ENCODE results near the gene BCCIP. TPM values are rescaled to one million over a fixed set of nuclear protein-coding genes. Genes with fewer than 3 reads are reported as not detected.

The BCCIP gene
- total RNA-seq, 2 experiments from 2014 or later, result 59.1 to 96.2 TPM

- no peak overlapping the region for H3K4me2 ChIP-seq (ENCODE audit: low read length)
- H3K4me3 ChIP-seq (ENCODE audit: low read depth, low read length, poor library complexity, severe bottlenecking), result no peak overlapping the region
- H3K27ac ChIP-seq (ENCODE audit: low read depth, low read length, poor library complexity, severe bottlenecking), result no peak overlapping the region
- no peaks in the 10 kb centered on the region for H3K9me3 ChIP-seq (ENCODE audit: low read length)
- TF ChIP-seq CTCF (conservative IDR thresholded peaks at IDR 0.05; ENCODE audit: low read length), result no peak
- TF ChIP-seq EZH2phosphoT487 (IDR thresholded peaks at IDR 0.05; ENCODE audit: borderline replicate concordance, low read depth, low read length), result no peak
- no peak overlapping the region for H2AFZ ChIP-seq (ENCODE audit: low read length)
- intact Hi-C loops (cut with micrococcal nuclease; ENCODE audit: unreplicated experiment), result no loop called here
- no peaks in the 10 kb centered on the region for H3K79me2 ChIP-seq (ENCODE audit: insufficient read depth, low read depth, low read length)
- H3K36me3 ChIP-seq (ENCODE audit: insufficient read depth, low read length), result peaks cover 48% of the 10 kb centered on the region
- no peaks in the 10 kb centered on the region for H3K9me2 ChIP-seq (ENCODE audit: insufficient read depth, low read length)
- no peaks in the 10 kb centered on the region for H4K20me1 ChIP-seq (ENCODE audit: insufficient read depth, low read length)
- no TSS peak for BruUV-seq (replicated peaks)
- peaks cover 17% of the 10 kb centered on the region for H3K4me1 ChIP-seq (ENCODE audit: insufficient read depth, low read length, poor library complexity, severe bottlenecking)
- ChIA-PET POLR2A (interaction anchor here (0.6 to 1.6 kb wide), 2 partner anchors 21 to 1215 kb away, joined by 6 to 10 read pairs; partner anchors contain the start of genes BCCIP and UROS), CTCF (ENCODE audit: unreplicated experiment) (no interaction called here)
- DNase-seq (ENCODE audit: low spot score), result no peak
These were observed 21.2 kb upstream of the BCCIP start for GRCh38 chr10:125802131-125802530.

GRCh38 chr10:125802739-125803138 is 20.6 kb upstream of the BCCIP start:
- Histone ChIP-seq H3K27ac (ENCODE audit: low read depth, low read length, poor library complexity, severe bottlenecking) (no peak overlapping the region), H3K4me2 (ENCODE audit: low read length) (no peak overlapping the region), H3K79me2 (ENCODE audit: insufficient read depth, low read depth, low read length) (no peaks in the 10 kb centered on the region), H3K9me3 (ENCODE audit: low read length) (no peaks in the 10 kb centered on the region), H2AFZ (ENCODE audit: low read length) (no peak overlapping the region), H3K4me1 (ENCODE audit: insufficient read depth, low read length, poor library complexity, severe bottlenecking) (peaks cover 11% of the 10 kb centered on the region), H3K4me3 (ENCODE audit: low read depth, low read length, poor library complexity, severe bottlenecking) (no peak overlapping the region), H3K36me3 (ENCODE audit: insufficient read depth, low read length) (peaks cover 51% of the 10 kb centered on the region), H3K9me2 (ENCODE audit: insufficient read depth, low read length) (no peaks in the 10 kb centered on the region), H4K20me1 (ENCODE audit: insufficient read depth, low read length) (no peaks in the 10 kb centered on the region)
- POLR2A ChIA-PET, result interaction anchor here (0.6 to 2.5 kb wide), 3 partner anchors 14 to 1216 kb away, joined by 6 to 10 read pairs (median 6); partner anchors contain the start of genes BCCIP and UROS
- CTCF ChIA-PET (ENCODE audit: unreplicated experiment), result no interaction called here
- intact Hi-C loops (cut with micrococcal nuclease; ENCODE audit: unreplicated experiment), result no loop called here
- no TSS peak for BruUV-seq (replicated peaks)
- no peak for DNase-seq (ENCODE audit: low spot score)
- no peak for TF ChIP-seq EZH2phosphoT487 (IDR thresholded peaks at IDR 0.05; ENCODE audit: borderline replicate concordance, low read depth, low read length)
- TF ChIP-seq CTCF (conservative IDR thresholded peaks at IDR 0.05; ENCODE audit: low read length), result no peak

GRCh38 chr10:125808047-125808446 is 15.3 kb upstream of the BCCIP start:
- TF ChIP-seq CTCF (conservative IDR thresholded peaks at IDR 0.05; ENCODE audit: low read length), result no peak
- no peak for TF ChIP-seq EZH2phosphoT487 (IDR thresholded peaks at IDR 0.05; ENCODE audit: borderline replicate concordance, low read depth, low read length)
- POLR2A ChIA-PET, result interaction anchor here (0.9 to 2.0 kb wide), 2 partner anchors 11 to 19 kb away, joined by 4 to 5 read pairs; no protein-coding TSS in a partner anchor
- Histone ChIP-seq H2AFZ (ENCODE audit: low read length) (no peak overlapping the region), H3K4me1 (ENCODE audit: insufficient read depth, low read length, poor library complexity, severe bottlenecking) (no peaks in the 10 kb centered on the region), H4K20me1 (ENCODE audit: insufficient read depth, low read length) (no peaks in the 10 kb centered on the region), H3K27ac (ENCODE audit: low read depth, low read length, poor library complexity, severe bottlenecking) (no peak overlapping the region), H3K79me2 (ENCODE audit: insufficient read depth, low read depth, low read length) (no peaks in the 10 kb centered on the region), H3K36me3 (ENCODE audit: insufficient read depth, low read length) (peaks cover 52% of the 10 kb centered on the region), H3K4me2 (ENCODE audit: low read length) (no peak overlapping the region), H3K9me3 (ENCODE audit: low read length) (no peaks in the 10 kb centered on the region), H3K9me2 (ENCODE audit: insufficient read depth, low read length) (no peaks in the 10 kb centered on the region), H3K4me3 (ENCODE audit: low read depth, low read length, poor library complexity, severe bottlenecking) (no peak overlapping the region)
- intact Hi-C loops (cut with micrococcal nuclease; ENCODE audit: unreplicated experiment), result no loop called here
- no peak for DNase-seq (ENCODE audit: low spot score)
- CTCF ChIA-PET (ENCODE audit: unreplicated experiment), result interaction anchor here (1.4 kb wide), 1 partner anchor 11 kb away, joined by 4 read pairs; no protein-coding TSS in a partner anchor
- no TSS peak for BruUV-seq (replicated peaks)
